HepG2 (cell line): ENCODE measurements around the gene CCDC148. TPM values are rescaled to one million over a fixed set of nuclear protein-coding genes. Genes with fewer than 3 reads are reported as not detected.

Experiments
- ATAC-seq: fragments of 200-7000 bp; cut with Tn5 transposase; 3 replicates; pipeline ENCODE4 v1.9.1; 2020; ENCODE audit warnings: mild to moderate bottlenecking, moderate library complexity
- BruUV-seq: library from RNA; stranded (reverse); fragments of 400-500 nt; replicated peaks from 2 replicates; lab custom pipeline; 2021; lab: Mats Ljungman, UMichigan
- CTCF ChIA-PET: fragments of 300-600 bp; formaldehyde crosslinking; extraction: SDS; loops from one replicate; lab custom pipeline; 2021; ENCODE audit warnings: low total read pairs, inconsistent platforms, low intra/inter-chr PET ratio; lab: Yijun Ruan, JAX
- POLR2A ChIA-PET: fragments of 350-600 bp; sonication (Branson Sonifier 250); formaldehyde crosslinking; loops from one replicate; lab custom pipeline; 2020; ENCODE audit warnings: antibody characterized with exemption, inconsistent platforms; lab: Yijun Ruan, JAX
- DNase-seq: peaks from one replicate; pipeline ENCODE4 v3.0.0-alpha.2; 2015; ENCODE audit warnings: low spot score
- FAIRE-seq: peaks from 3 replicates; lab custom pipeline; 2011; peaks lifted over from hg19 to GRCh38; lab: Jason Lieb, UNC
- H2AFZ ChIP-seq: one replicate; pipeline ENCODE4 v1.6.1; 2011; ENCODE audit warnings: low read length, inconsistent platforms
- H3K27ac ChIP-seq: fragments of 300-600 bp; 3 replicates; pipeline ENCODE4 v1.8.0; 2011; ENCODE audit warnings: mixed run types, mild to moderate bottlenecking, mixed read lengths, low read length, inconsistent platforms; ENCODE audit not compliant: insufficient read depth; ENCODE audit errors: extremely low read length
- H3K27me3 ChIP-seq, 2 experiments: fragments of 200-600 bp in 1 of 2; 2 replicates in 1 of 2; 3 replicates in 1 of 2; pipeline versions ENCODE4 v1.6.0 to v1.8.0; 2011; ENCODE audit warnings: low read length in 2 of 2, mild to moderate bottlenecking in 2 of 2, moderate library complexity in 2 of 2, inconsistent platforms in 1 of 2; ENCODE audit not compliant: insufficient read depth in 2 of 2, control insufficient read depth in 1 of 2
- H3K36me3 ChIP-seq, 2 experiments: fragments of 200-600 bp in 1 of 2; replicated peaks in 1 of 2; 2 replicates in 1 of 2; 3 replicates in 1 of 2; pipeline versions ENCODE4 v1.5.1 to v1.8.0; 2011; ENCODE audit warnings: low read length in 2 of 2, inconsistent platforms in 1 of 2; ENCODE audit not compliant: insufficient read depth in 2 of 2, control insufficient read depth in 1 of 2
- H3K4me1 ChIP-seq: 2 replicates; pipeline ENCODE4 v1.5.1; 2012; ENCODE audit warnings: low read length, inconsistent platforms; ENCODE audit not compliant: insufficient read depth
- H3K4me2 ChIP-seq: 2 replicates; pipeline ENCODE4 v1.6.0; 2011; ENCODE audit warnings: low read depth, low read length, inconsistent platforms
- H3K4me3 ChIP-seq, 3 experiments: fragments of 200-600 bp in 1 of 3; sonication (generic), shearing (Covaris generic) in 1 of 3; replicated peaks in 1 of 3; 2 replicates each; pipeline ENCODE4 v1.5.1; 2011 to 2016; ENCODE audit warnings: low read length in 3 of 3, inconsistent platforms in 2 of 3, low read depth in 2 of 3, mild to moderate bottlenecking in 2 of 3, control low read depth in 1 of 3, mixed read lengths in 1 of 3; ENCODE audit not compliant: insufficient read depth in 1 of 3
- H3K79me2 ChIP-seq: one replicate; pipeline ENCODE4 v1.6.1; 2011; ENCODE audit warnings: low read length, inconsistent platforms; ENCODE audit not compliant: insufficient read depth
- H3K9ac ChIP-seq: 2 replicates; pipeline ENCODE4 v1.6.0; 2011; ENCODE audit warnings: mild to moderate bottlenecking, low read depth, low read length, inconsistent platforms; ENCODE audit not compliant: insufficient read depth
- H3K9me3 ChIP-seq: 2 replicates; pipeline ENCODE4 v1.5.1; 2012; ENCODE audit warnings: mild to moderate bottlenecking, low read length
- H4K20me1 ChIP-seq: 2 replicates; pipeline ENCODE4 v1.6.0; 2011; ENCODE audit warnings: inconsistent platforms, mild to moderate bottlenecking, low read length, moderate library complexity; ENCODE audit not compliant: insufficient read depth
- ATF7-NPFF ChIP-seq: sonication (generic); formaldehyde crosslinking; IDR thresholded peaks from 2 replicates; pipeline ENCODE4 v1.8.1; 2023; ENCODE audit warnings: mild to moderate bottlenecking, low read depth, missing genetic modification reagents, moderate library complexity
- KAT8 ChIP-seq: IDR thresholded peaks from 2 replicates; pipeline ENCODE4 v1.6.1; 2016; ENCODE audit warnings: missing genetic modification reagents, missing compliant biosample characterization
- KDM6A ChIP-seq: IDR thresholded peaks from 2 replicates; pipeline ENCODE4 v1.6.1; 2016; ENCODE audit warnings: low read depth
- SP5 ChIP-seq: IDR thresholded peaks from 2 replicates; pipeline ENCODE4 v1.6.1; 2016; ENCODE audit warnings: low read depth, borderline replicate concordance
- ZFP37 ChIP-seq: sonication (generic); formaldehyde crosslinking; IDR thresholded peaks from 2 replicates; pipeline ENCODE4 v1.4.0; 2020; ENCODE audit warnings: missing genetic modification reagents, borderline replicate concordance
- WGBS: methylation state at CpG from one replicate; pipeline ENCODE4 v1.1.6; 2017; ENCODE audit warnings: low lambda C conversion rate; 5-methylcytosine and 5-hydroxymethylcytosine counted together
- in situ Hi-C: cut with HindIII; loops from 2 replicates; pipeline ENCODE4 v1.10.0; 2017; ENCODE audit warnings: low pct_unique_long_range_greater_than_20kb; ENCODE audit not compliant: extremely low pct_ligation_motif_present
- intact Hi-C: fragments of 100-400 bp; cut with micrococcal nuclease; formaldehyde crosslinking; loops from one replicate; pipeline ENCODE4 v1.10.0; 2022; ENCODE audit not compliant: unreplicated experiment
- polyA plus RNA-seq, 8 experiments: library from polyadenylated mRNA; depleted of rRNA in 3 of 8; stranded (reverse) in 7 of 8; unstranded in 1 of 8; fragments of >200 nt; fragmentation: Illumina TruSeq in 4 of 8; extraction: Trizol in 4 of 8; gene quantifications; 2 replicates each; pipeline versions ENCODE4 v1.2.1 to v1.2.3, GENCODE V29; 2011 to 2016; ENCODE audit warnings: low read depth in 4 of 8, missing spikeins in 1 of 8, mixed read lengths in 1 of 8; ENCODE audit not compliant: insufficient read depth in 1 of 8
- total RNA-seq, 5 experiments: library from RNA; depleted of rRNA; stranded (reverse); fragments of >200 nt; fragmentation: Illumina TruSeq; extraction: Trizol; gene quantifications; 2 replicates each; pipeline ENCODE4 v1.2.3, GENCODE V29; 2016; ENCODE audit warnings: low read depth in 1 of 5
- TF ChIP-seq, protein P1 (sequence below): sonication (generic); formaldehyde crosslinking; IDR thresholded peaks from 2 replicates; pipeline ENCODE4 v1.4.0; 2020; ENCODE audit warnings: mild to moderate bottlenecking, missing genetic modification reagents
- TF ChIP-seq, protein P2 (sequence below): IDR thresholded peaks from 2 replicates; pipeline ENCODE4 v1.6.1; 2016; ENCODE audit warnings: low read depth, control low read depth

CCDC148 gene
- total and polyA plus RNA-seq, 2 of the 13 experiments (the other 11 are each of a cell fraction or from before 2014, with no cell fraction given), result 0.30 to 0.49 TPM

DNA sequence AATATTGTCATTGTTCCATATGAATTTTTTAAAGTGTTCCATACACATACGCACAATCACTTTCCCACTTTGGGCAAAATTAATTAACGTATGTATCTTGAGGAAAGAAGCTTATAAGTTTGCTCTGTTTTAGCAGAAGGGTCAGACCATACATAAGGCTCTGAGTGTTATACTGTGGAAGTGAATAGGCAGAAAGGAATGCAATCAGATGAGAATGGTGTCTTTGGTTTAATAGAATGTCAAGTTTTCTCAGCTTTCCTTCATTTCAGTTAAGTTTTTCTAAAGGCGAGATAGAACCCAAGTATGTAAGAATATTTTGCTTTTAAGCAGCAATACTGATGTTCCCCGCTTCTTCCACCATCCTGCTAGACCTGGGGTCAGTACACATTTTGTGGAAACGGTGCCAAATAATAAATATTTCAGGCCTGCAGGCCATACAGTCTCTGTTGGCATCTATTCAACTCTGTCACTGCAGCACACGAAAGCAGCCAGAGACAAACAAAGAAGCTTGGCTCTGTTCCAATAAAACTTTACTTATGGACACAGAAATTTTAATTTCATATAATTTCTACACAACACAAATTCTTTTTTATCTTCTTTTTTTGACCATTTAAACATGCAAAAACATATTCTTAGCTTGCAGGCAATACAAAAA lies 254.3 kb downstream of the CCDC148 start:
- in situ Hi-C loops, result no loop called here
- no peaks in the 10 kb centered on the region for H3K9me3 ChIP-seq
- no peak for TF ChIP-seq KAT8 (CRISPR knock-in tag)
- TF ChIP-seq, protein P1, sequence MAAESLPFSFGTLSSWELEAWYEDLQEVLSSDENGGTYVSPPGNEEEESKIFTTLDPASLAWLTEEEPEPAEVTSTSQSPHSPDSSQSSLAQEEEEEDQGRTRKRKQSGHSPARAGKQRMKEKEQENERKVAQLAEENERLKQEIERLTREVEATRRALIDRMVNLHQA (CRISPR knock-in tag), result no peak
- no peak for TF ChIP-seq ZFP37 (CRISPR knock-in tag)
- no peak for TF ChIP-seq SP5 (CRISPR knock-in tag)
- TF ChIP-seq KDM6A (CRISPR knock-in tag), result no peak
- TF ChIP-seq, protein P2, sequence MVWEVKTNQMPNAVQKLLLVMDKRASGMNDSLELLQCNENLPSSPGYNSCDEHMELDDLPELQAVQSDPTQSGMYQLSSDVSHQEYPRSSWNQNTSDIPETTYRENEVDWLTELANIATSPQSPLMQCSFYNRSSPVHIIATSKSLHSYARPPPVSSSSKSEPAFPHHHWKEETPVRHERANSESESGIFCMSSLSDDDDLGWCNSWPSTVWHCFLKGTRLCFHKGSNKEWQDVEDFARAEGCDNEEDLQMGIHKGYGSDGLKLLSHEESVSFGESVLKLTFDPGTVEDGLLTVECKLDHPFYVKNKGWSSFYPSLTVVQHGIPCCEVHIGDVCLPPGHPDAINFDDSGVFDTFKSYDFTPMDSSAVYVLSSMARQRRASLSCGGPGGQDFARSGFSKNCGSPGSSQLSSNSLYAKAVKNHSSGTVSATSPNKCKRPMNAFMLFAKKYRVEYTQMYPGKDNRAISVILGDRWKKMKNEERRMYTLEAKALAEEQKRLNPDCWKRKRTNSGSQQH (CRISPR knock-in tag), result no peak
- TF ChIP-seq ATF7-NPFF, result no peak
- H3K79me2 ChIP-seq, result no peaks in the 10 kb centered on the region
- POLR2A ChIA-PET, result interaction anchor here (1.6 kb wide), 1 partner anchor 10 kb away, joined by 5 read pairs; no protein-coding TSS in a partner anchor
- H3K27me3 ChIP-seq, result no peaks in the 10 kb centered on the region; a peak in 1 of 5 replicates
- H3K9ac ChIP-seq, result no peak overlapping the region
- no peak for FAIRE-seq
- CTCF ChIA-PET, result no interaction called here
- H3K36me3 ChIP-seq, result no peaks in the 10 kb centered on the region
- no peak overlapping the region for H3K4me2 ChIP-seq
- H3K27ac ChIP-seq, result no peak overlapping the region
- ATAC-seq, result no peak
- DNase-seq, result no peak
- no peaks in the 10 kb centered on the region for H4K20me1 ChIP-seq
- intact Hi-C loops, result no loop called here
- H2AFZ ChIP-seq, result peak overlapping the region; percentile 25
- no peak overlapping the region for H3K4me3 ChIP-seq
- peaks cover 67% of the 10 kb centered on the region for H3K4me1 ChIP-seq
- BruUV-seq, result no TSS peak
- WGBS, result 53% methylated on average over 6 of the region's 6 CpGs
